Skeletal muscle tissue (tissue), 4 donors: ENCODE data around the gene MTCL1. TPM values are rescaled to one million over a fixed set of nuclear protein-coding genes. Genes with fewer than 3 reads are reported as not detected.

Experiments used
- H3K27ac ChIP-seq: one replicate; pipeline ENCODE4 v1.7.0; 2013; ENCODE audit warnings: mild to moderate bottlenecking, low read depth, low read length, inconsistent platforms
- H3K27me3 ChIP-seq, 3 donors: one replicate each; pipeline ENCODE4 v1.7.0; 2013; ENCODE audit warnings: low read length in 3 of 3; ENCODE audit not compliant: control insufficient read depth in 3 of 3, insufficient read depth in 3 of 3
- H3K36me3 ChIP-seq, 3 donors: one replicate each; pipeline ENCODE4 v1.7.0; 2013; ENCODE audit warnings: low read length in 3 of 3; ENCODE audit not compliant: control insufficient read depth in 3 of 3, insufficient read depth in 3 of 3
- H3K4me1 ChIP-seq, 3 donors: one replicate each; pipeline ENCODE4 v1.7.0; 2013; ENCODE audit warnings: low read length in 3 of 3, mild to moderate bottlenecking in 3 of 3; ENCODE audit not compliant: control insufficient read depth in 3 of 3, insufficient read depth in 3 of 3
- H3K4me3 ChIP-seq, 3 donors: one replicate each; pipeline ENCODE4 v1.7.0; 2013; ENCODE audit warnings: low read length in 3 of 3
- H3K9ac ChIP-seq, 3 donors: one replicate each; pipeline ENCODE4 v1.7.0; 2013; ENCODE audit warnings: low read length in 3 of 3, mild to moderate bottlenecking in 3 of 3, moderate library complexity in 2 of 3, low read depth in 1 of 3
- H3K9me3 ChIP-seq, 3 donors: one replicate each; pipeline ENCODE4 v1.7.0; 2013; ENCODE audit warnings: low read length in 3 of 3; ENCODE audit not compliant: control insufficient read depth in 3 of 3
- total RNA-seq: library from RNA; depleted of rRNA; stranded (reverse); fragments of >200 nt; gene quantifications from one replicate; pipeline ENCODE4 v1.2.3, GENCODE V29; 2014
- donor health status: Osteomylitis.

MTCL1 gene
- total RNA-seq, 1 donor from 2014 or later: 12.5 TPM

DNA sequence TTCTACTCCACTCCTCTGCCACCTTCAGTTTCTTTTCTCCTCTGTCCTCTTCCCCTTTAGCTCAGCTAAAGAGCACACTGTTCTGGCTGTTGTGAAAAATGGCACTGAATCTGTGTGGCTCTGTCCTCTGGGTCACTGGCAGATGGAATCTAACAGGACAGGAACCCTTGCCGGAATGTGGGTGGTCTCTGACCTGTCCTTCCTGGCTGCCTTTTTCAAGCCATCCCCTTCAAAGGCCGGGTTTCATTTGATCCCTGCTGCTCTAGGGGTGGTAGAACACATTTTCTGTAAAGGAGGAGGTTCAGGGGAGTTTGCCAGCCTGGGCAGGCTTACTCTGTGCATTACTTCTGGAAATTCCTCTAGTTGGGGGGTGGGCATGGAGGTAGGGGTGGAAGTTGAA is 29.9 kb downstream of the MTCL1 start:
- Histone ChIP-seq H3K9ac (no peak overlapping the region), H3K4me1 (peaks cover 3 to 4% (median 3%) of the 10 kb centered on the region in 3 donors), H3K4me3 (no peak overlapping the region), H3K27ac (no peak overlapping the region), H3K36me3 (peaks cover 0 to 2% (median 0%) of the 10 kb centered on the region in 3 donors), H3K9me3 (no peaks in the 10 kb centered on the region), H3K27me3 (no peaks in the 10 kb centered on the region)

DNA sequence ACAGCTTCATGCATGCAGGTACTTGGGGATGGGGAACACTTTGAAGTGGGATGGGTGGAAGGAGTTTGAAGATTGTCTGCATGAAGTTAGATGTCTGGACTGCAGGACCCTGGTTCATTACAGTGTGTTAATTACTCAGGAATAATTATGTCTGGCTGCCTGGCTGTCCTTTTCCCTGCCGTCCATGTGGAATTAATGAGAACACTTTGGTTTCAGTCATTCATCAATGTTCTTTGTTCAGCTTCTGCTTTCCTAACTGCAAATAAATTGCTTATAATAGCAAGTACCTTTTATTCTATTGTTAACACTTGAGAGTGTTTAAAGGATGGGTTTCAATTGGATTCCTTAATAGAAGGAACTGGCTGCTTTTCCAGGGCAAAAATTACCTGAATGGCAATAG is 35.8 kb downstream of the MTCL1 start:
- no peaks in the 10 kb centered on the region for H3K36me3 ChIP-seq
- peaks cover 4 to 6% (median 4%) of the 10 kb centered on the region in 3 donors for H3K4me1 ChIP-seq
- H3K27me3 ChIP-seq: no peaks in the 10 kb centered on the region
- no peak overlapping the region for H3K9ac ChIP-seq
- H3K4me3 ChIP-seq: no peak overlapping the region
- no peaks in the 10 kb centered on the region for H3K9me3 ChIP-seq
- H3K27ac ChIP-seq: no peak overlapping the region

DNA sequence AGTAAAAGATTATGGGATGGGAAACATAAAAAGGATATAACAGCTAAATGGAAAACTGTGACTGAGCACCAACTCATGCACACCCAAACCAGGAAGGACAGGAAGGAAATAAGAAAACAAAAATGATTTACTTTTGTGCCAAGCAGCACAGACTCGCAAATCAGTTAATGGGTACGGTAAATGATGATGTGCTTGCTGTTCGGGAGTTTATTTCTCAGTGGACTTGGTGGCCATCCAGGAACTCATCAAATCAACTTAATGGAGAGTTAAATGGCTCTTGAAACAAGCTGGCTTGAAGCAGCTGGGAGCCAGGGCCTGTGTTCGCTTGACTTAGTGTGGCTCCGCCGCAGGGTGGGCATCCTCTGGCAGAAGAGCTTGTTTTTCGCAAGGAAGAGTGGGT is 36.2 kb downstream of the MTCL1 start:
- Histone ChIP-seq H3K9me3 (no peaks in the 10 kb centered on the region), H3K27ac (no peak overlapping the region), H3K27me3 (no peaks in the 10 kb centered on the region), H3K4me1 (peaks cover 4 to 6% (median 4%) of the 10 kb centered on the region in 3 donors), H3K9ac (no peak overlapping the region), H3K4me3 (no peak overlapping the region), H3K36me3 (no peaks in the 10 kb centered on the region)

DNA sequence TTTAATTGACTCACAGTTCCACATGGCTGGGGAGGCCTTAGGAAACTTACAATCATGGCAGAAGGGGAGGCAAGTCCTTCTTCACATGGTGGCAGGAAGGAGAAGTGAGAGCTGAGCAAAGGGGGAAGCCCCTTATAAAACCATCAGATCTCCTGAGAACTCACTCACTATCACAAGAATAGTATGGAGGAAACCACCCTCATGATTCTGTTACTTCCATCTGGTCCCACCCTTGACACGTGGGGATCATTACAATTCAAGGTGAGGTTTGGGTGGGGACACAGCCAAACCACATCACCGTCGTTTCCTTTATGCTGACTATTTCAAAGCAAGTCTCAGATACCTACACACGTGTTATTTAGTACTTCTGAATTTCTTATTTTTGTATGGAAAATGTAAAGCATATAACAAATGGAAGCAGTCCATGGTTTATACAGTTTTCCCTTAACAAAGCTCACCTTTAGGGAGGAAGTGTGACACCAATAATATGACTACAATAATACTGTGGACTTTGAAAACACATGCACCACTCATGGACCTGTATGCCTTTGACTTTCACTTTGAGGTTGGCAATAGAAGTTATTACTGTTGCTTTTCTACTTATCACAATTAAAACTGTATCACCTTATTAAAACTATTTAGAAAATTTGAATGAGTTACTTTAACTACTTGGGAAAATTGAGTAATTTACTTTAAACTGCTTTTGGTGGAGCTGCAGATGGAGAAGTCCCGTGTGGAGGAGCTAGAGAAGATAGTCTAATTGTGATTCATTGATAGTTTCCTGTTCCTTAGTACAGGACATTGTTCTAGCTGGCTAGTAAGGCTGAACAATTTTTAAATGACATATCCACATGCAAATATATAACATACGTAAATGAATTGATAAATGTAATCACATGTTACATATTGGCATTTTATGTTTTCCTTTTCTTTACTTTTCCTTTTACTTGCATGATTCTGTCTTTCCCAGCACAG is 37.3 kb downstream of the MTCL1 start:
- Histone ChIP-seq H3K36me3 (no peaks in the 10 kb centered on the region), H3K27ac (no peak overlapping the region), H3K27me3 (no peaks in the 10 kb centered on the region), H3K4me1 (peaks cover 4 to 6% (median 4%) of the 10 kb centered on the region in 3 donors), H3K9me3 (no peaks in the 10 kb centered on the region), H3K4me3 (no peak overlapping the region), H3K9ac (no peak overlapping the region)

- peaks cover 8 to 9% (median 8%) of the 10 kb centered on the region in 3 donors for H3K4me1 ChIP-seq
- H3K27me3 ChIP-seq: no peaks in the 10 kb centered on the region
- no peak overlapping the region for H3K27ac ChIP-seq
- H3K36me3 ChIP-seq: no peaks in the 10 kb centered on the region
- H3K4me3 ChIP-seq: no peak overlapping the region
- H3K9me3 ChIP-seq: no peaks in the 10 kb centered on the region
- no peak overlapping the region for H3K9ac ChIP-seq
Measured at GRCh38 chr18:8744038-8744437, 38.7 kb downstream of the MTCL1 start.

- H3K4me3 ChIP-seq: no peak overlapping the region
Measured at GRCh38 chr18:8744656-8745055, 39.3 kb downstream of the MTCL1 start.

GRCh38 chr18:8745355-8746014 is 40.1 kb downstream of the MTCL1 start:
- no peak overlapping the region for H3K27ac ChIP-seq
- peaks cover 10 to 14% (median 11%) of the 10 kb centered on the region in 3 donors for H3K4me1 ChIP-seq
- no peaks in the 10 kb centered on the region for H3K27me3 ChIP-seq
- H3K9me3 ChIP-seq: no peaks in the 10 kb centered on the region
- no peak overlapping the region for H3K9ac ChIP-seq
- H3K36me3 ChIP-seq: no peaks in the 10 kb centered on the region
- no peak overlapping the region for H3K4me3 ChIP-seq

More at GRCh38 chr18:8744656-8745055, 39.3 kb downstream of the MTCL1 start:
- Histone ChIP-seq H3K36me3 (no peaks in the 10 kb centered on the region), H3K9ac (no peak overlapping the region), H3K4me1 (peaks cover 10 to 14% (median 11%) of the 10 kb centered on the region in 3 donors), H3K27me3 (no peaks in the 10 kb centered on the region), H3K27ac (no peak overlapping the region), H3K9me3 (no peaks in the 10 kb centered on the region)

GRCh38 chr18:8747440-8747937 is 42.1 kb downstream of the MTCL1 start:
- H3K27ac ChIP-seq: no peak overlapping the region
- no peak overlapping the region for H3K9ac ChIP-seq
- no peaks in the 10 kb centered on the region for H3K27me3 ChIP-seq
- H3K4me3 ChIP-seq: no peak overlapping the region
- peaks cover 10 to 14% (median 11%) of the 10 kb centered on the region in 3 donors for H3K4me1 ChIP-seq
- H3K9me3 ChIP-seq: no peaks in the 10 kb centered on the region
- H3K36me3 ChIP-seq: no peaks in the 10 kb centered on the region

DNA sequence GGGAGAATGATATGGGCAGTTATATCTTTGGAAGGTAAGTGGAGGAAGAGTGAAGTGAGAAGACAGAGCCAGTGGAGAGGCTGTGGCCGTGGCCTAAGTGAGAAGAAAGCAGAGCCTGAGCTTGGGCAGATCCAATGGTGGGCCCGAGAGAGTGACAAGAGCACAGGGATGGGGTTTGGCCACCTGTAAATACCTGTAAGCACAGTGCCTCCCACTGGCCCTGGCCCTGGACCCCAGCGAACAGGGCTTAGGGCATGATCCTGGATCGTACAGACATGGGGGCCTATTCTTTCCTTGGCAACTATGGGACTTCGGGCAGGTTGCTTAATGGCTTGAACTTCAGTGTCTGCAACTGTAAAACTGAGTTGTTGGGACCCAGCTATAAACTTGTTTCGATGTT is 44.1 kb downstream of the MTCL1 start:
- Histone ChIP-seq H3K9ac (no peak overlapping the region), H3K9me3 (peaks cover 0 to 3% (median 0%) of the 10 kb centered on the region in 3 donors), H3K36me3 (no peaks in the 10 kb centered on the region), H3K4me3 (no peak overlapping the region), H3K27me3 (no peaks in the 10 kb centered on the region), H3K4me1 (peaks cover 6 to 8% (median 7%) of the 10 kb centered on the region in 3 donors), H3K27ac (no peak overlapping the region)
